HG03025 (cell line): Measurements from ENCODE around the gene PLXNA4.

ENCODE experiments used
- ATAC-seq: cut with Tn5 transposase; IDR thresholded peaks from one replicate; pipeline ENCODE4 v1.9.1; 2021; ENCODE audit warnings: mild to moderate bottlenecking, moderate library complexity; ENCODE audit not compliant: unreplicated experiment, low FRiP score

The PLXNA4 gene

DNA sequence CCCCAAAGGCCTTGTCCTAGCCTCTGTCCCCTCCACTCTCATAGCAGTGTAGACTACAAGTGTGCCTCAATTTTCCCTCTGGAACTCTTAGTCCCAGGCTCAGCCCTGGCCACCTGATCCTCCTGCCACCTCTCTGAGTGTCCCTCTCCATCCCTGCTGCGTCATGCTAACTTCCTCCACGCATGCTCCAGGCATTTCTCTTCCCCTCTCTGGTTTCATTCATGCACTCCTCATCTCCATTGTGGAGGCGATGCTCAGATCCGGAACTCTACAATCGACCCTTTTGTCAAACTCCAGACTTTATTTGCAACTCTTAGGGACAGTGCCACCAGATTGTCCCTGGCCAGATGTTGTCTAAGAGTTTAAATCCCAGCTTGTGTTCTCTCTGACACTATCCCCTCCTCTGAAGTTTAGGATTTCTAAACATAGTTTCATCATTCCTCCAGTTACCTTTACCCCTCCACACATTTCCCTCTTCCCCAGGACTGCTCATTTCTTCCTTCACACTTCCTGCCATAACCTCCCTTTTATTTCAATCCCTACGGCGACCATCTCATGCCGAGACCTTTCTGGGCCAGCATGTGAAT is 492.6 kb downstream of the PLXNA4 start:
- no peak for ATAC-seq

- no peak for ATAC-seq
Measured at GRCh38 chr7:132083126-132083525, 493.1 kb downstream of the PLXNA4 start.

DNA sequence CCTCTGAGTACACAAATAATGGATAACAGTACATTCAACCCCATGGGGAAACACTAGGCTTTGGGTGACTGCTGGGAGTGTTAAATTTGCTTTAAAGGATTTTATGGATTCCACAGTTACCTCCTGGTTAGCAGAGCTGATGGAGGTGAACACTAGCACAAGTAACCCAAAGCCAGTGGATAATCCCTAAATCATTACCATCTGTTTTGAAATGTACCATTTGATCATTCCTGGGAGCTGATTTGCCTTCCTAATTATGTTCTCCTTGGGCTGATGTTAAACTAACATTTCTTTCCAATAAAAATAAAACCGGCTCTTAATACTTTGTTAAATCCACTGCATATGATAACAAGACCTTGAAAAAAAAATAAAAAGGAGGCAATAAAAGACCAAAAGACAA is 493.9 kb downstream of the PLXNA4 start:
- no peak for ATAC-seq

DNA sequence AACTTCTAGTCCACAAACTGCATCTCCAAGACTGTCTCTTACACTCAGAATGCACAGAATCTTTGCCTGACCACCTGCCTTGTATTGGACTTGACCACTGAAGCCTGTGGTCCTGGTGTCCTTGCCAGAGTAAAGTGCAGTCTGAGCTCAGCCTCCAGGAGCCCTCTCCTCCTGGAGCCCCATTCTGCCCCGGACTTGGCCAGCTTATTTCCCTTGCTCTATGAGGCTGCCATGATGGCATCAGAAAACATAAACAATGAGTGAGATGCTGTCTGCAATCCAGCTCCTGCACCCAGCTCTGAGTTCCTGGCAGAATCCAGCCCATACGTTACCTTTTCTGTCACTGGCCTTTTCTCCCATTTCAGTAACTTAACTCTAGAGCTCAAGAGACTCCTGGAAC is 494.6 kb downstream of the PLXNA4 start:
- no peak for ATAC-seq

DNA sequence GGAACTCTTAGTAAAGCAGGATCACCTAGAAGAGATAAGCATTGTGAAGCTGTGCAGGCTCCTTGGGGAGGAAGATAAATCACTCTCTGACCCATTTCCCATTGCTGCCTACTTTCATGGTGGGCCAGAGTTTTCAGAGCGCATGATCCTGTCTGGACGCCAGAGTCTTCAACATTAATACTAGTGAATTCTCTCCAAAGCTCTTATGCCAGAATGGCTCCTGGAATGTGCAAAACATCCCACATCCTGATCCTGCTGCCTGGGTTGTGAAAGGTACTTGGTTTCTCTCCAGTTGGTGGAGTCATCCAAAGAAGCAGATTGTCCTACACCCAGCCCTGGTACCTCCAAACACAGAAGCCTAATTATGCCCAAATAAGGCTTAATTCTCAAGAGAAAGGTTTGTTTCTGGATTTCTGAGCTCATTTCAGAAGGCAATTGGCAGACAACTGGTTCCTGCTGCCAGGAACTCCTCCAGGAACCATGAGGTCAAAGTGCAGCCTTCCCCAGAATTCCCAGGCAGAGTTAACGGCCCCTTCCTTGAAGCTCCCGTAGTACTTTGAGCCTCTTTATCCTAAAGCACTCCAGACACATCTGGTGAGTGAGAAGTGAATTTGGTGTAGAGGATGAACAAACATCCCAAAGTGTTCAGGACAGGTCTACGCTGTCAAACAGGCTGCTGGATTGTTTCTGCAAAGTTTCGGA is 495.2 kb downstream of the PLXNA4 start:
- ATAC-seq = no peak

- ATAC-seq = no peak
Measured at GRCh38 chr7:132080467-132080866, 495.8 kb downstream of the PLXNA4 start.

DNA sequence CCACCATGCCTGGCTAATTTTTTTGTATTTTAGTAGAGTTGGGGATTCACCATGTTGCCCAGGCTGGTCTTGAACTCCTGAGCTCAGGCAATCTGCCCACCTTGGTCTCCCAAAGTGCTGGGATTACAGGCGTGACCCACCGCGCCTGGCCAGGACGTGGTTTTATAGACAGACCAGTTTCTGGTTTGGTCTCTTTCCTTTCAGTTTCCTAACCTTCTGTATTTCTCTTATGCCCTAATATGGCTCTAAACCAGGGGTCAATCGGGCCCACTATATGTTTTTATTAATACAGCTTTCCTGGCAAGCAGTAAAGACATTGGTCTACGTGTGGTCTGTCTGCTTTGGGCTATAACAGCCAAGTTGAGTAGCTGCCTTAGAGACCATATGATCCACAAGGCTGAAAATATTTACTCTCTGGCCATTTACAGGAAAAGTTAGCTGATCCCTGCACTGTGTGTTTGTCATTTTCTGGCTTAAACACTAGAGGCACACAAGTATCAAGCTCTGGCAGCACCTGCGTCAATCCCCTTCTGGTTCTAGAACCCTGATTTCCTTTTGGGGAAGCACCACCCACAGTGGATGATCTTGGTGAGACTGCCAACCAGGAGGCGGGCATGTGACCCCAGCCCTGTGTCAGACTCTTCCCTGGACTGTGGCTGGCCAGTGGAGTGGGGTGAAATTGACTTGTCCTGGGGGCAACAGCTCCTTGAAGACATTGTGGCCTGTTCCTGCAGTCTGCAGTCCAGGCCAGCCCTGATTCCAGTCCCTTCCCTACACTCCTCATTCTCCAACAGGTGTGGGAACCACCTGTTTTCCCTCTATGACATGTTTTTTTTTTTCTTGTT is 497.2 kb downstream of the PLXNA4 start:
- no peak for ATAC-seq

DNA sequence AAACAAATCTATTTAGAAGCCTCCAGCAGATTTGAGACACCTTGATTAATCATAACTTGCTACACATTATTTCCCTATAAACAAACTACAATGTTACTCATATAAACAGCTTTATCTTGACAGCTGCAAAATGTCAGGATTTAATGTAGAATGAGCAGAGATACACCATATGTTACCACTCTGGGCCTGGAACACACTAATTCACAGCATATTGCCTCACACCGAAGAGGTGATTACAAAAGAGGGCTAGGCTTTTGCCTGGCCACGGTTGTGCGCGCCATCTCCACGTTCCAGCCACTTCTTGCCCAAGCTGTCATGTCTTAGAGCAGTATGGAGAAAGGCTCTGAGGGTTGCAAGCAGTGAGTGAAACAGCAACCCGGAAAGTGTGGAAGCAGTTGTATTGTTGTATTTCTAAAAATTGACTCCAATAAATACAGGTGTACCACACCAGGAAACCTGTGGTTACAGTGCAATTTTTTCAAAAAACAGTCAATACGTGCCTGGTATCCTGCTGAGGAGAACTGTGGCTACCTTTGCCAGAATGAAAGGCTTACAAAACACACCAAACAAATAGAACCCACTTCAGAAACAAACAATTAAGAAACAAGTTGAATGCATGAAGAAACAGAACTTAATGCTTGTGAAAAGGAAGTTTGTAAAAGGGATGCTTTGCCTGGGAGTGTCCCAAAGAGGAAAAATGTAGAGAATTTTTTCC is 498.1 kb downstream of the PLXNA4 start:
- no peak for ATAC-seq

GRCh38 chr7:132076301-132077035 is 499.8 kb downstream of the PLXNA4 start:
- no peak for ATAC-seq

GRCh38 chr7:132075515-132075914 is 500.8 kb downstream of the PLXNA4 start:
- no peak for ATAC-seq

GRCh38 chr7:132073920-132074589 is 502.2 kb downstream of the PLXNA4 start:
- ATAC-seq = no peak
